Measurements from ENCODE around the gene GRB2. TPM values are rescaled to one million over a fixed set of nuclear protein-coding genes. Genes with fewer than 3 reads are reported as not detected.

GRB2 gene
- total RNA-seq, 1 donor, result 88.3 TPM

DNA sequence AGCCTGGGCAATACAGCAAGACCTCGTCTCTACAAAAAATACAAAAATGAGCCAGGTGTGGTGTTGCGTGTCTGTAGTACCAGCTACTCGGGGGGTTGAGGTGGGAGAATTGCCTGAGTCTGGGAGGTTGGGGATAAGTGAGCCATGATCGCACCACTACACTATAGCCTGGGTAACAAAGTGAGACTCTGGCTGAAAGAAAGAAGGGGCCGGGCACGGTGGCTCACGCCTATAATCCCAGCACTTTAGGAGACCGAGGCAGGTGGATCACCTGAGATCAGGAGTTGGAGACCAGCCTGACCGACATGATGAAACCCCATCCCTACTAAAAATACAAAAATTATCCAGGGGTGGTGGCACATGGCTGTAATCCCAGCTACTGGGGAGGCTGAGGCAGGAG lies 10.5 kb upstream of the GRB2 start:
- no peak for DNase-seq (ENCODE audit: low read depth in 2 of 3, low spot score in 2 of 3)

GRCh38 chr17:75414488-75414887 lies 9.0 kb upstream of the GRB2 start:
- no peak for DNase-seq (ENCODE audit: low read depth in 2 of 3, low spot score in 2 of 3)

DNA sequence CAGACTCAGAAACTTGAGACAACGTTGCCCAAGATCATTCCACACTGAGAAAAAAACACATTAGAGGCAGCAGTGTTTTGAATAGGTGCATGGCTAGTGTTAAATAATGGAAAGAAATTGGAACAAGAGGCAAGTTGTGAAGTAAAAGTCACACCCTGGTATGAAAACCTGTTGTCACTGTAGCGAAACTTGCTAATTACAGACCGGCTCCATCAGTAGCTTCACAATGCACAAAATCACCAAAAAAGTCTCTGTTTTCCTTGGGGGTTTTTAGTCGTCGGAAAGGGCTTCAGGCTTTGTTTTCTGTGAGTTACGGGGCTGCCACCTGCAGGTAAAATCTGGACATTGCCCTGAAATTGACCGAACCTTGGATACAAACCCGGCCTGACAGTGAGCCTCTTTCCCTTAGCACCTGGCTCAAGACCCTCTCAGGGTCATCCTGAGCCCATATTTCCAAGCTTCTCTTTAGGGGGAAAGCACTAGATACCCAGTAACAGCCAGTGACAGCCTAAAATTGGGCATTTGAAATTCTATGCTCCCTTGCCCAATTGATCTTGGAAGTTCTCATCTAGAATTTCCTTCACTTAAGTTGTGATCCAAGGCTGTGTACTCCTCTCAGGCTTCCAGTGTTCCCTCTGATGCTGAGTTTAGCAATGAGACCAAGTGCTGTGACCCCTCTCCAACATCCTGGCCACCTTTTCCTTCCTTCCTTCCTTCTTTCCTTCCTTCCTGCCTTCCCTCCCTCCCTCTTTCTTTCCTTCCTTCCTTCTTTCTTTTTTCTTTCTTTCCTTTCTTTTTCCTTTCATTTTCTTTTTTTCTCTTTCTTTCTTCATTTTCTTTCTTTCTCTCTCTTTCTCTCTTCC lies 7.2 kb upstream of the GRB2 start:
- peak; percentile 57 to 91 (median 79) for DNase-seq (ENCODE audit: low read depth in 2 of 3, low spot score in 2 of 3)

DNA sequence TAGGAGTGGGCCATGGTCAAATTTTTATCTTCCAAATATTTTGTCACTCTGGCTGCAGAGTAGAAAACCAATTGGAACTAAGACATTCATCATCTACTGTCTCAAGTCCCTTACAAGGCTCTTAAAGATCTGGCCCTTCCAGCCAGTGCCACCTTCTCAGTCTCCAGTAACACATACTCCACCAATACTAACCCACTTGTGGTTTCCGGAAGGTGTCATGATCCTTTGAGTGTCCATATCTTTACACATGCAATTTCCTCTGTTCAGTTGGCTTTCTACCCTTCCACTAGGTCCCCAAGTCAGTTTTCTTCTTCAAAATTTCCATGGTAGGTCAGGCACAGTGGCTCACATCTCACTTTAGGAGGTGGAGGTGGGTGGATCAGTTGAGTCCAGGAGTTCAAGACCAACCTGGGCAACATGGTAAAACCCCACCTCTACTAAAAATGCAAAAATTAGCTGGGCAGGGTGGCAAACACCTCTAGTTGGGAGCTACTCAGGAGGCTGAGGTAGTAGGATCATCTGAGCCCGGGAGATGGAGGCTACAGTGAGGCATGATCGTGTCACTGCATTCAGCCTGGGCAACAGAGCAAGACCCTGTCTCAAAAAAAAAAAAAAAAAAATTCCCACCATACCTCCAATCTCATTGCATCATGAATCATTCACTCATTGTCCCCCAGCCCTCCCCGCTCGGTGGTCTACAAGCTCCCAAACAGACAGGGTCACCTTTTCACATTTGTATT lies 6.0 kb upstream of the GRB2 start:
- peak in 2 of 3 donors; percentile 67 to 88 for DNase-seq (ENCODE audit: low read depth in 2 of 3, low spot score in 2 of 3)

- DNase-seq (ENCODE audit: low read depth in 2 of 3, low spot score in 2 of 3), result no peak
Measured at GRCh38 chr17:75410141-75410540, 4.7 kb upstream of the GRB2 start.

GRCh38 chr17:75407655-75408352 lies 2.3 kb upstream of the GRB2 start:
- DNase-seq (ENCODE audit: low read depth in 2 of 3, low spot score in 2 of 3), result no peak

DNA sequence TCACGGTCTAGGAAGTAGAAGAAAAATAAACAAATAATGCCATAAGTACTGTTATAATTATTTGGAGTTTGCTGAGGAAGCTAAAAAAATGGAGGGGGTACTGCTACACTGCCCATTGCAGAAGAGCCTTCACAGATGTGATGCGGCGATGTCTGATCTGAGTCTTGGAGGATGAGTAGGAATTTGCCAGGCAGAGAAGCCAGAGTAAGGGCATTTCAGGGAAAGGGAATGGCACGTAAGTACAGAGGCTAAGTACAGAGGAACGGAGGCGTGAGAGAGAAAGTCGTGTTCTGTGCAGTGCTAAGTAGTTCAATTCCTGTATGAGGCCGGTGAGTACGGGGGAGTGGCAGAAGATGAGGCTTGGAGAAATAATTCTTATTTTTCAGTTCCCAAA lies 741 bp upstream of the GRB2 start:
- DNase-seq (ENCODE audit: low read depth in 2 of 3, low spot score in 2 of 3), result peak in 1 of 3 donors; percentile 7

- DNase-seq (ENCODE audit: low read depth in 2 of 3, low spot score in 2 of 3), result peak; percentile 23 to 47 (median 33)
Measured at GRCh38 chr17:75404731-75405364, 630 bp downstream of the GRB2 start.

- peak; percentile 28 to 86 (median 82) for DNase-seq (ENCODE audit: low read depth in 2 of 3, low spot score in 2 of 3)
Measured at GRCh38 chr17:75404223-75404730, 1.2 kb downstream of the GRB2 start.

GRCh38 chr17:75403131-75403530 lies 2.3 kb downstream of the GRB2 start:
- DNase-seq (ENCODE audit: low read depth in 2 of 3, low spot score in 2 of 3), result no peak

DNA sequence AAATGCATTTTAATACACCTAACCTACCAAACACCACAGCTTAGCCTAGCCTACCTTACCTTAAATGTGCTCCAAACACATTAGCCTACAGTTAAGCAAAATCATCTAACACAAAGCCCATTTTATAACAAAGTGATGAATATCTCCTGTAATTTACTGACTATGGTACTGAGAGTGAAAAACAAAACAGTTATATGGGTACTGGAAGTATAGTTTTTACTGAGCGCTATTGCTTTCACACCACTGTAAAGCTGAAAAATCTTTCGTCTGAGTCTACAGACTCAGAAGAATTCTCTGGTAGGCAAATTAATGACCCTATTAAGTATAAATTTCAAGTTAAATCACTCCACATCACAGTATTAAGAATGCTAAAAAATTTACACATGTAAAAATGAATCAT lies 3.5 kb downstream of the GRB2 start:
- no peak for DNase-seq (ENCODE audit: low read depth in 2 of 3, low spot score in 2 of 3)

GRCh38 chr17:75400326-75400939 lies 5.0 kb downstream of the GRB2 start:
- no peak for DNase-seq (ENCODE audit: low read depth in 2 of 3, low spot score in 2 of 3)

DNA sequence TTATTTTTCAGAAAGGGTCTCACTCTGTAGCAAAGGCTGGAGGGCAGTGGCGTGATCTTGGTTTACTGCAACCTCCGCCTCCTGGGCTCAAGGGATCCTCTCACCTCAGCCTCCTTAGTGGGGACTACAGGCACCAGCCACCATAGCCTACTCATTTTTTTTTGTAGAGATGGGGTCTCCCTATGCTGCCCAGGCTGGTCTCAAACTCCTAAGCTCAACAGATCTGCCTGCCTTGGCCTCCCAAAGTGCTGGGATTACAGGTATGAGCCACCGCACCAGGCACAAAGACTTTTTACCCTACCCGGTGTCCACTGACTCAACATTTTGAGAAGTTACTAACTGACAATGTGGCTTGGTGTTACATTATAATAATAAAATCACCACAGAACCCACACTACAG lies 7.2 kb downstream of the GRB2 start:
- no peak for DNase-seq (ENCODE audit: low read depth in 2 of 3, low spot score in 2 of 3)

DNA sequence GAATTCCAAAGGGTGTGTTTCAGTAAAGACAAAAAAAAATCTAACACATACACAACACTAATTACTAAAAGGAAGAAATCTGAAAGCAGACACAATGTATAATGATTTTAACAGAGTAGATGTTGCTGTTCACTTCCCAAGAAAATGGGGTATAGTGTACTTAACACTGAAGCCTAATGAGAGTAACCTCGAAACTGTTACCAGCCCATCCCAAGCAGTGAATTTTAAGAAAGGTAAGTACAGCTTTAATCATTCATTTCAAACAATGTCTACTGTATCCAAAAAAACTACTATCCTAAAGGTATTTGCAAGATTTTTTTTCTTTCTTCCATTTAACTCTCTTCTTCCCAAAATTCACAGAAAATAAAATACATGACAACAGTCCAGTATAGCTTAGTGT lies 8.3 kb downstream of the GRB2 start:
- no peak for DNase-seq (ENCODE audit: low read depth in 2 of 3, low spot score in 2 of 3)

DNA sequence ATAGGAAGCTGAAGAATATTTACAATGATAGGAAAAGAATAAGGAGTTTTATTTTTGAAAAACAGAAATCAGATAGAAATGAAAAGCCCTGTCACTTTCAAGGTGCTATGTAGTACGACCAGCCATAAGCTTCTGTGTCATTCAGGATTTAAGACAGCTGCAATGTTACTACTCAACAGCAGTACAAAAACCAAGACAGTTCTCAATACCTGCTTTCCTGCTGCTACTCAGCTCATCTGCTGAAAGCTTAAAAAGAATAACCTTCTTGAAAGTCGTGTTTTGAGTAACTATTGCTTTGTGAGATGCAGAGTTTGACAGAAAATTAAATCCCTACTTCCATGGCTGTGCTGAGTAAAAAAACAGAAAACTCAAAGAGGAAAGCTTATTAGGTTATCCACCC lies 8.7 kb downstream of the GRB2 start:
- DNase-seq (ENCODE audit: low read depth in 2 of 3, low spot score in 2 of 3), result no peak

DNA sequence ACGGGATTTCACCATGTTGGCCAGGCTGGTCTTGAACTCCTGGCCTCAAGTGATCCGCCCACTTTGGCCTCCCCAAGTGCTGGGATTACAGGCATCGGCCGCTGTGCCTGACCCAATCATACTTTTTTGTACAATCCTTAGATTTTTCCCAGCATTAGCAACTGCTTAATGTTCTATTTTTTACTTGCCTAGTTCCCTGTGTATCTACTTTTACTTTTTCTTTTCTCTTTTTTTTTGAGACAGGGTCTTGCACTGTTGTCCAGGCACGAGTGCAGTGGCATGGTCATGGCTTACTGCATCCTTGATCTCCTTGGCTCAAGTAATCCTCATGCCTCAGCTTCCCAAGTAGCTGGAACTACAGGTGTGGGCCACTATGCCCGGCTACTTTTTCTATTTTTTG lies 9.5 kb downstream of the GRB2 start:
- no peak for DNase-seq (ENCODE audit: low read depth in 2 of 3, low spot score in 2 of 3)

DNA sequence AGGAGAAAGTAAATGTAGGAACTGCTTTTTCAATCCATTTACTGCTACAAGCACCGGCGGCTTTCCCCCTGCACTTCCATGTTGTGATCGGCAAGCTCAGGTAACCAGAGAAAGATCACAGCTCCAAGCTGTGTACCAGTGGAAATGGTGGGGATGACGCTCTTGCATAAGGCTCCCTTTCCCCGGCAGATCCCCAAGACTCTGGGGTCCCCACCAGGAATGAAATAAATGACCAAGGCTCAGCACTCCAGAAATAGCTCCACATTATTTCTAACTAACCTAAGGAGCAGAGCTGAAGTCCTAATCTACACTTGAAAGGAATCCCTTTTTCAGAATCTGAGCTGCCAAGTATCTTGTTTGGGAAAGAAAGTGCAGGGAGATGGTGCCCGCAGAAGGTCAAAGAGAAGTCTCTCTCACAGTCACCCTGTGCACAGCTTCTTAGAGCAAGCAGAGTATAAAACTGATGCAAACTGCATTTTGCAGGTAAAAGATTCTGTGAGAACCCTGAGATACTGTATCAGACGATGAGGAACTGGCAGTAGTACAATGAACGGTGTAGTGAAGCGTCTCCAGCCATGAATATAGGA lies 11.1 kb downstream of the GRB2 start:
- DNase-seq (ENCODE audit: low read depth in 2 of 3, low spot score in 2 of 3), result no peak

- DNase-seq (ENCODE audit: low read depth in 2 of 3, low spot score in 2 of 3), result peak; percentile 46 to 98 (median 98)
Measured at GRCh38 chr17:75393523-75394331, 11.8 kb downstream of the GRB2 start.

DNA sequence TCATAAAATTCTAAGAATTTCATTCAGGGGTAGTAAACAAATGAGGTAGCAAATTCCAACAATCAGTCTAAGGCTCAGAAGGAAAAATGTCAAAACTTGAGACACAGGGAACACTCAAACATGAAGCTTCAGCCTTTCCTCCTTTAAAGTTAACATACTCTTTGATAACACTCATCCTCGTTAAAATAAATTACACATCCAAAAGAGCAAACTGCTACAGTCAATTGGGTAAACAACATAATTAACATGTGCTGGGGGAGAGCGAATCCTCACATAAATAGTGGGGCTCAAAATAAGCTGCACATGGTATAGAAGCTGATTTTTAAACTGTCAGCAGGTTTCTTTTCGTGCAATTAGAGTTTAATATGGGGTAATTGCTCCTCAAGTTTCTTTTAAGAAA lies 12.9 kb downstream of the GRB2 start:
- DNase-seq (ENCODE audit: low read depth in 2 of 3, low spot score in 2 of 3), result no peak
